HCT116 (cell line): ENCODE results near the gene ETS2.
"Not testable (repeated sequence)": the region's sequence is repeated elsewhere in the genome, so short reads cannot be mapped to it uniquely, and the experiment has no call there.

Experiments
- CEBPB ChIP-seq: IDR thresholded peaks from 2 replicates; pipeline ENCODE4 v1.6.1; 2012; ENCODE audit warnings: low read depth
- ELF1 ChIP-seq: IDR thresholded peaks from 2 replicates; pipeline ENCODE4 v1.6.1; 2012; ENCODE audit warnings: low read depth, borderline replicate concordance
- EZH2 ChIP-seq: fragments of 200-600 bp; sonication (generic); IDR thresholded peaks from 2 replicates; pipeline ENCODE4 v1.6.1; 2017; ENCODE audit warnings: antibody characterized with exemption, mixed run types
- EZH2phosphoT487 ChIP-seq: fragments of 200-600 bp; IDR thresholded peaks from 2 replicates; pipeline ENCODE4 v1.6.1; 2018; ENCODE audit warnings: antibody characterized with exemption, borderline replicate concordance
- JUND ChIP-seq: IDR thresholded peaks from 2 replicates; pipeline ENCODE4 v1.6.1; 2012
- POLR2A ChIP-seq: IDR thresholded peaks from 2 replicates; pipeline ENCODE4 v1.7.0; 2011; ENCODE audit warnings: borderline replicate concordance; ENCODE audit not compliant: insufficient read depth, insufficient read length; ENCODE audit errors: extremely low read depth
- POLR2AphosphoS5 ChIP-seq: IDR thresholded peaks from 2 replicates; pipeline ENCODE4 v1.6.1; 2011; ENCODE audit warnings: mild to moderate bottlenecking, low read depth, low read length, moderate library complexity
- SIN3A ChIP-seq: IDR thresholded peaks from 2 replicates; pipeline ENCODE4 v1.6.1; 2012; ENCODE audit warnings: low read depth
- SRF ChIP-seq: IDR thresholded peaks from 2 replicates; pipeline ENCODE4 v1.6.1; 2012; ENCODE audit warnings: low read depth
- ZNF274 ChIP-seq: fragments of 200-500 bp; sonication (Bioruptor generic); IDR thresholded peaks from 2 replicates; pipeline ENCODE4 v1.6.1; 2014; ENCODE audit warnings: mild to moderate bottlenecking, low read depth, low read length, inconsistent platforms
- TF ChIP-seq, protein P1 (sequence below), 3 experiments: fragments of 200-600 bp in 1 of 3; sonication (generic) in 1 of 3; IDR thresholded peaks in 2 of 3; conservative IDR thresholded peaks in 1 of 3; 2 replicates each; pipeline ENCODE4 v1.5.1; 2012 to 2017; ENCODE audit warnings: low read depth in 2 of 3, low read length in 2 of 3, antibody characterized with exemption in 1 of 3, borderline replicate concordance in 1 of 3, control low read depth in 1 of 3, mild to moderate bottlenecking in 1 of 3, mixed read lengths in 1 of 3, mixed run types in 1 of 3, moderate library complexity in 1 of 3; ENCODE audit not compliant: insufficient read depth in 1 of 3
- TF ChIP-seq, protein P2 (sequence below): IDR thresholded peaks from 2 replicates; pipeline ENCODE4 v1.6.1; 2012; ENCODE audit warnings: low read depth
- TF ChIP-seq, protein P3 (sequence below): IDR thresholded peaks from 2 replicates; pipeline ENCODE4 v1.6.1; 2012
- TF ChIP-seq, protein P4 (sequence below): IDR thresholded peaks from 2 replicates; pipeline ENCODE4 v1.6.1; 2012

DNA sequence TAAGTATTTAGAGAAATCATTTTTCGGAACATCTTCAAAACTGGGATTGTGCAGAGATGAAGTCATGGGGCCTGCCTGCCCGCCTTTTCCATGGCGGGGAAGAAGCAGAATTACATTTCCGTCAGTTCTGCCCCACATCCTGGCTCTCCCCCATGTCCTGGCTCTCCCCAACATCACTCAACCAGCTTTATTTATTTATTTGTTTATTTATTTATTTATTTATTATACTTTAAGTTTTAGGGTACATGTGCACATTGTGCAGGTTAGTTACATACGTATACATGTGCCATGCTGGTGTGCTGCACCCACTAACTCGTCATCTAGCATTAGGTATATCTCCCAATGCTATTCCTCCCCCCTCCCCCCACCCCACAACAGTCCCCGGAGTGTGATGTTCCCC lies 22.4 kb downstream of the ETS2 start:
- not testable (repeated sequence) for TF ChIP-seq SIN3A, EZH2phosphoT487, EZH2, ZNF274, POLR2A, JUND, POLR2AphosphoS5, CEBPB, ELF1, SRF
- TF ChIP-seq, protein P1, sequence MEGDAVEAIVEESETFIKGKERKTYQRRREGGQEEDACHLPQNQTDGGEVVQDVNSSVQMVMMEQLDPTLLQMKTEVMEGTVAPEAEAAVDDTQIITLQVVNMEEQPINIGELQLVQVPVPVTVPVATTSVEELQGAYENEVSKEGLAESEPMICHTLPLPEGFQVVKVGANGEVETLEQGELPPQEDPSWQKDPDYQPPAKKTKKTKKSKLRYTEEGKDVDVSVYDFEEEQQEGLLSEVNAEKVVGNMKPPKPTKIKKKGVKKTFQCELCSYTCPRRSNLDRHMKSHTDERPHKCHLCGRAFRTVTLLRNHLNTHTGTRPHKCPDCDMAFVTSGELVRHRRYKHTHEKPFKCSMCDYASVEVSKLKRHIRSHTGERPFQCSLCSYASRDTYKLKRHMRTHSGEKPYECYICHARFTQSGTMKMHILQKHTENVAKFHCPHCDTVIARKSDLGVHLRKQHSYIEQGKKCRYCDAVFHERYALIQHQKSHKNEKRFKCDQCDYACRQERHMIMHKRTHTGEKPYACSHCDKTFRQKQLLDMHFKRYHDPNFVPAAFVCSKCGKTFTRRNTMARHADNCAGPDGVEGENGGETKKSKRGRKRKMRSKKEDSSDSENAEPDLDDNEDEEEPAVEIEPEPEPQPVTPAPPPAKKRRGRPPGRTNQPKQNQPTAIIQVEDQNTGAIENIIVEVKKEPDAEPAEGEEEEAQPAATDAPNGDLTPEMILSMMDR (IDR thresholded peaks at IDR 0.05 in 2 of 3, conservative IDR thresholded peaks at IDR 0.05 in 1 of 3; ENCODE audit: borderline replicate concordance in 1 of 3, insufficient read depth in 1 of 3, low read depth in 2 of 3, low read length in 2 of 3), result not testable (repeated sequence)
- TF ChIP-seq, protein P2, sequence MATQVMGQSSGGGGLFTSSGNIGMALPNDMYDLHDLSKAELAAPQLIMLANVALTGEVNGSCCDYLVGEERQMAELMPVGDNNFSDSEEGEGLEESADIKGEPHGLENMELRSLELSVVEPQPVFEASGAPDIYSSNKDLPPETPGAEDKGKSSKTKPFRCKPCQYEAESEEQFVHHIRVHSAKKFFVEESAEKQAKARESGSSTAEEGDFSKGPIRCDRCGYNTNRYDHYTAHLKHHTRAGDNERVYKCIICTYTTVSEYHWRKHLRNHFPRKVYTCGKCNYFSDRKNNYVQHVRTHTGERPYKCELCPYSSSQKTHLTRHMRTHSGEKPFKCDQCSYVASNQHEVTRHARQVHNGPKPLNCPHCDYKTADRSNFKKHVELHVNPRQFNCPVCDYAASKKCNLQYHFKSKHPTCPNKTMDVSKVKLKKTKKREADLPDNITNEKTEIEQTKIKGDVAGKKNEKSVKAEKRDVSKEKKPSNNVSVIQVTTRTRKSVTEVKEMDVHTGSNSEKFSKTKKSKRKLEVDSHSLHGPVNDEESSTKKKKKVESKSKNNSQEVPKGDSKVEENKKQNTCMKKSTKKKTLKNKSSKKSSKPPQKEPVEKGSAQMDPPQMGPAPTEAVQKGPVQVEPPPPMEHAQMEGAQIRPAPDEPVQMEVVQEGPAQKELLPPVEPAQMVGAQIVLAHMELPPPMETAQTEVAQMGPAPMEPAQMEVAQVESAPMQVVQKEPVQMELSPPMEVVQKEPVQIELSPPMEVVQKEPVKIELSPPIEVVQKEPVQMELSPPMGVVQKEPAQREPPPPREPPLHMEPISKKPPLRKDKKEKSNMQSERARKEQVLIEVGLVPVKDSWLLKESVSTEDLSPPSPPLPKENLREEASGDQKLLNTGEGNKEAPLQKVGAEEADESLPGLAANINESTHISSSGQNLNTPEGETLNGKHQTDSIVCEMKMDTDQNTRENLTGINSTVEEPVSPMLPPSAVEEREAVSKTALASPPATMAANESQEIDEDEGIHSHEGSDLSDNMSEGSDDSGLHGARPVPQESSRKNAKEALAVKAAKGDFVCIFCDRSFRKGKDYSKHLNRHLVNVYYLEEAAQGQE, result not testable (repeated sequence)
- TF ChIP-seq, protein P3, sequence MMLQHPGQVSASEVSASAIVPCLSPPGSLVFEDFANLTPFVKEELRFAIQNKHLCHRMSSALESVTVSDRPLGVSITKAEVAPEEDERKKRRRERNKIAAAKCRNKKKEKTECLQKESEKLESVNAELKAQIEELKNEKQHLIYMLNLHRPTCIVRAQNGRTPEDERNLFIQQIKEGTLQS, result not testable (repeated sequence)
- TF ChIP-seq, protein P4, sequence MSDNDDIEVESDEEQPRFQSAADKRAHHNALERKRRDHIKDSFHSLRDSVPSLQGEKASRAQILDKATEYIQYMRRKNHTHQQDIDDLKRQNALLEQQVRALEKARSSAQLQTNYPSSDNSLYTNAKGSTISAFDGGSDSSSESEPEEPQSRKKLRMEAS, result not testable (repeated sequence)
